Dermis blood vessel endothelial cell (primary cell): ENCODE data around the gene POLR2J2. TPM values are rescaled to one million over a fixed set of nuclear protein-coding genes. Genes with fewer than 3 reads are reported as not detected.
A peak's percentile ranks its signal among the peaks of the same experiment; 100 is the strongest.
"Not testable (repeated sequence)": the region's sequence is repeated elsewhere in the genome, so short reads cannot be mapped to it uniquely, and the experiment has no call there.

Experiments used
- DNase-seq: peaks from one replicate; pipeline ENCODE4 v3.0.0; 2010
- total RNA-seq: library from RNA; depleted of rRNA; stranded (reverse); fragments of >200 nt; gene quantifications from 2 replicates; pipeline ENCODE4 v1.2.3, GENCODE V29; 2014

Gene POLR2J2
- 2.5 and 5.4 TPM in 2 replicates for total RNA-seq

GRCh38 chr7:102671166-102671955, at the start of gene POLR2J2:
TSS of gene POLR2J2 (minus strand) at chr7:102671663. CDS start at chr7:102671601, 62 bp downstream.
- DNase-seq: not testable (repeated sequence)

GRCh38 chr7:102718491-102718890, 47.0 kb upstream of the POLR2J2 start:
- DNase-seq: not testable (repeated sequence)

- DNase-seq: peak; percentile 5
Measured at GRCh38 chr7:102715718-102716117, 44.3 kb upstream of the POLR2J2 start.

DNA sequence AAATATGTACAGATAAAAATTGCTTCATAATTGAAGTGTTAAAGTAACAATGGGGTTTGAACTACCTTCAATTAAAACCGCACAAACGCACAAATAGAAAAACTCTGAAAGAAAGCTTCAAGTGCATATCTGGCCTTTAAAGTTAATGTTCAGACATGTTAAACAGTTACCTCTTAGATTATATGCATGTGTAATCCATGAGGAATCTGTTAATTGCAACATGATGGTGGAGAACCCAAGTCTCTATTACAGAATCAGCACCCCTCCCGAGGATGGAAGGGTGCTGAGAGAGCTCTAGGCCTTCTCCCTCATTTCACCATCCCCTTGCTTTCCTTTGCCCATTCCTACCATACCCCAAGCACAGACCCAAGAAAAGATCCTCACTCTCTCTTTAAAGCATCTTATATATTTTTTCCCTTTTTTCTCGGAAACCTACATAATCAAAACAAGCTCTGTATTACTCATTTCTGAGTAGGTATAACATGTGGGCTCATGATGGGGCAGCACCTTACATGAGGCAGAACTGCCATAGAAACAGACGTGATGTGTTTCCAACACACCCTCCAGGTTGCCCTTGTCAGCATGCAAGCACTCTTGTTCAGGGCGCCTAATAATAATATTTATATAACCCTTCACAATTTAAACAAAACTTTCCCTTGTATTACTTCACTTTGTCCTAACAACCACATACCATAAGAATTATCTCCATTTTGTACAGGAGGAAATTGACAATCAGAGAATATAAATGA, 43.5 kb upstream of the POLR2J2 start:
- DNase-seq: not testable (repeated sequence)

DNA sequence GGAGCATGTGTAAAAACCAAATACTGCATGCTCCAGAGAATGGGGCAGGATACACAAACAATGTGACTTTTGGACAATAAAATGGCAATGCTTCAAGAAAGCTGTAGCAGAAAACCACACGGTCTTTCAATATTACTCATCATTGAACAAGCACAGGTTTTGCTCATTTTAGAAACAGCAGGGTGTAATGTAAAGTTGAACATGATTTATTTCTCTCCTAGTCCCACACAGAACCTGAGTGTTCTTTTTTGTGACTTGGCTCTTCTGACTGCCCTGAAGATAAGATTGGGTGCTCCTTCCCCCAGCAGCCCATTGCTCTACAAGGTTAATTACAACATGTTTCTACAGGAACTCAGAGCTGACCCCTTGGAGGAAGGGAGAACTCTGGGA, 42.2 kb upstream of the POLR2J2 start:
- not testable (repeated sequence) for DNase-seq

GRCh38 chr7:102713011-102713690, 41.7 kb upstream of the POLR2J2 start:
- not testable (repeated sequence) for DNase-seq

- not testable (repeated sequence) for DNase-seq
Measured at GRCh38 chr7:102698962-102699750, 27.7 kb upstream of the POLR2J2 start.

GRCh38 chr7:102697642-102698512, 26.4 kb upstream of the POLR2J2 start:
- DNase-seq: not testable (repeated sequence)

DNA sequence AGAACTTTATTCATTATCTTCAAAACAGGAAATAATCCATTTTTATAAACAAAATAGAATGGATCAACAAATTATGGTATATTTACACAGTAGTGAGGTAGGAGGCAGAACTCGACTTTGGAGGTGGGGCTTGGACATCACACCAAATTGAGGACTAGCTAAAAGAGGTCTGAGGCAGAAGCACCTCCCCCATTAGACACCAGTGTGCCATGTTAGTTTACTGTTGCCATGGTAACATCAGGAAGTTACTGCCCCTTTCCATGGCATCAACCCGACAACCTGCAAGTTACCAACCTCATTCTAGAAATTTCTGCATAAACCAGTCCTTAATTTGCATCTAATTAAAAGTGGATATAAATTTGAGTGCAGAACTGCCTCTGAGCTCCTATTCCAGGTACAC, 24.5 kb upstream of the POLR2J2 start:
- not testable (repeated sequence) for DNase-seq

GRCh38 chr7:102695033-102695552, 23.6 kb upstream of the POLR2J2 start:
- not testable (repeated sequence) for DNase-seq

- not testable (repeated sequence) for DNase-seq
Measured at GRCh38 chr7:102694008-102694407, 22.5 kb upstream of the POLR2J2 start.

GRCh38 chr7:102690602-102691001, 19.1 kb upstream of the POLR2J2 start:
- DNase-seq: not testable (repeated sequence)

- DNase-seq: not testable (repeated sequence)
Measured at GRCh38 chr7:102689436-102690282, 18.2 kb upstream of the POLR2J2 start.

DNA sequence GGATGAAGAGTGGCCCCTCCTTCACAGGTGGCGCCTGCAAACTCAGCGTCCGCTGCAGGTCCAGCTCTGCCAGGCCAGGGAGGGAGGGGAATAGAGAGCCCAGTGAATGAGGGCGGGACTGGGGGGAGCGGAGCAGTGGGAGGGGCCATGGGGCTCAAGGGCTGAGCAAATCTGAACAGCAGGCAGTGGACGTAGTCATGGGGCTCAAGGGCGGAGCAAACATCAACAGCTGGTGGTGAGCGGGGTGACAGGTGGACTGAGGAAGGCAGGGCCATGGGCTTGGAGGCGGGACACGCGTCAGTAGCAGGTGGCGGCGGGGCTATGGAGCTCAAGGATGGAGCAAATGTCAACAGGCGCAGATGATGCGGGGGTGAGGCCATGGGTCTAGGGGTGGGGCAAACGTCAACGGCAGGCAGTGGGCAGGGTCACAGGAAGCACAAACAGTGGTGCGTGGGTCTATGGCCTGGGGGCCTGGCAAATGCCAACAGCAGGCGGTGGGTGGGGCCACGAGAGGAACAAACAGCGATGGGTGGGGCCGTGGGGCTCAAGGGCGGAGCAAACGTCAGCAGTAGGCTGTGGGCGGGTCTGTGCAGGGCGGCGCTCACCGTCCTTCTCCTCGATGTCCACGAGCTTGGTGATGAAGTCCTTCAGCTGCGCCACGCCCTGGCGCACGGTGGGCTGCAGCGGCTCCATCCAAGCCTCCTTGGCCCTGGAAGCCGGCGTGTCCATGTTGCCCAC, 17.0 kb upstream of the POLR2J2 start:
- DNase-seq: not testable (repeated sequence)

GRCh38 chr7:102682560-102682959, 11.1 kb upstream of the POLR2J2 start:
- not testable (repeated sequence) for DNase-seq

DNA sequence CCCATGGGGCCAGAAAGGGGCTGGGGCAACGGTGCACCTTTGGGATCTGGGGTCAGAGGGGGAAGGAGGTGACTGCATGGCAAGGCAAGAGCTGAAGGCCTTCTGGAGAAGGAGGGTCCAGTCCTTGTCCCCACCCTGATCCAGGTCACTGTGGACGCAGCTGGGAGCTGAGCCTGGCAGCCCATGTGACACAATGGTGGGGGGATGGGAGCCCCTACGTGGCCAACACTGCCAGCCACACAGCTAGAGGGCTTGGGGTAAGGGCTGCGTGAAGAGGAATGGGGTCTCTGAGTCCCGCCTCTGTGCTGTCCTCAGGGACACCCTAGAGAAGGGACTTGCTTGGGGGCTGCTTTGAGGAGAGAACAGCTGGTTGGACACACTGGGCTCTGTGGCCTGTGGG, 9.3 kb upstream of the POLR2J2 start:
- DNase-seq: not testable (repeated sequence)

- DNase-seq: not testable (repeated sequence)
Measured at GRCh38 chr7:102675545-102675944, 4.1 kb upstream of the POLR2J2 start.

DNA sequence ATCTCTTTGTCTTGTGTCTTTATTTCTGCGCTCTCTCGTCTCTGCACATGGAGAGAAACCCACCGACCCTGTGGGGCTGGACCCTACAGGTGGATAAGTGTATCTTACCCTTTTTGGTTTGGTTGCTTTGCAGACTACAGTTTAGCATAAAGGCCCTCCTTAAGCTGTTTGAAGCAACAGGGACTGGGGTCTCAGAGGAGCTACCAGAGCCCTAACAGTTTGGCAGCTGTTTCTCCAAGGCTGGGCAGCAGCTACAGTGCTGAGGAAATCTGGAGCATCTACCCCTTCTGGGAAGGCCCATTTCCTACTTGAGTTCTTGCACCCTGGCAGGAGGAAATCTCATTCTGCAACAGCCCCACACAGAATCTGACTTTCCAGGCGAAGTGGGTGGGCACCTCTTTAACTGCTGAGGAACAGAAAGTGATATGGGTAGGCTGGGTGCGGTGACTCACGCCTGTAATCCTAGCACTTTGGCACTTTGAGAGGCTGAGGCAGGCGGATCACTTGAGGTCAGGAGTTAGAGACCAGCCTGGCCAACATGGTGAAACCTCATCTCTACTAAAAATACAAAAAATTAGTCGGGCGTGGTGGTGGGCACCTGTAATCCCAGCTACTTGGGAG, 2.1 kb upstream of the POLR2J2 start:
- DNase-seq: not testable (repeated sequence)

- DNase-seq: not testable (repeated sequence)
Measured at GRCh38 chr7:102671956-102672307, 469 bp upstream of the POLR2J2 start.
